SK-N-SH treated with all-trans-retinoic acid at 6 μM for 48 hours (cell line): ENCODE results near the gene SFXN5.

Experiments used
- ISL1 ChIP-seq: fragments of 250-450 bp; sonication (Bioruptor Pico); IDR thresholded peaks from 2 replicates; pipeline ENCODE4 v2.1.2; 2022; ENCODE audit warnings: mild to moderate bottlenecking, moderate library complexity
- PATZ1 ChIP-seq: fragments of 250-450 bp; sonication (Bioruptor Pico); IDR thresholded peaks from 2 replicates; pipeline ENCODE4 v1.8.0; 2020; ENCODE audit warnings: mild to moderate bottlenecking, moderate library complexity, borderline replicate concordance
- POU6F1 ChIP-seq: fragments of 250-450 bp; sonication (Bioruptor Pico); IDR thresholded peaks from 2 replicates; pipeline ENCODE4 v1.8.0; 2021; ENCODE audit warnings: low read depth, mild to moderate bottlenecking, moderate library complexity, borderline replicate concordance
- RARB ChIP-seq: fragments of 250-450 bp; sonication (Bioruptor Pico); IDR thresholded peaks from 2 replicates; pipeline ENCODE4 v1.8.0; 2021; ENCODE audit warnings: mild to moderate bottlenecking, moderate library complexity
- SNAI2 ChIP-seq: fragments of 250-450 bp; sonication (Bioruptor Pico); IDR thresholded peaks from 2 replicates; pipeline ENCODE4 v1.5.0; 2020; ENCODE audit warnings: mild to moderate bottlenecking, moderate library complexity
- TSHZ2 ChIP-seq: fragments of 250-450 bp; sonication (Bioruptor Pico); IDR thresholded peaks from 2 replicates; pipeline ENCODE4 v1.5.0; 2020; ENCODE audit warnings: mild to moderate bottlenecking, moderate library complexity
- ZC3H10 ChIP-seq: fragments of 250-450 bp; sonication (Bioruptor Pico); IDR thresholded peaks from 2 replicates; pipeline ENCODE4 v1.5.1; 2021; ENCODE audit warnings: mild to moderate bottlenecking, moderate library complexity
- ZFP30 ChIP-seq: fragments of 450-650 bp; formaldehyde crosslinking; IDR thresholded peaks from 2 replicates; pipeline ENCODE4 v1.5.0; 2022; ENCODE audit warnings: mild to moderate bottlenecking, moderate library complexity
- ZNF565 ChIP-seq: fragments of 450-650 bp; formaldehyde crosslinking; conservative IDR thresholded peaks from 2 replicates; pipeline ENCODE4 v1.5.0; 2020; ENCODE audit warnings: low read depth, mild to moderate bottlenecking, moderate library complexity

GRCh38 chr2:73075477-73076373, 4.2 kb upstream of the SFXN5 start:
- TF ChIP-seq RARB (CRISPR knock-in tag) = no peak
- no peak for TF ChIP-seq POU6F1 (CRISPR knock-in tag)
- no peak for TF ChIP-seq ISL1
- no peak for TF ChIP-seq ZC3H10
- no peak for TF ChIP-seq ZFP30 (CRISPR knock-in tag)
- no peak for TF ChIP-seq ZNF565
- no peak for TF ChIP-seq SNAI2 (CRISPR knock-in tag)
- no peak for TF ChIP-seq PATZ1
- no peak for TF ChIP-seq TSHZ2
